ENCODE measurements around the gene CLEC5A.
"Not testable (repeated sequence)": the region's sequence is repeated elsewhere in the genome, so short reads cannot be mapped to it uniquely, and the experiment has no call there.

The CLEC5A gene

DNA sequence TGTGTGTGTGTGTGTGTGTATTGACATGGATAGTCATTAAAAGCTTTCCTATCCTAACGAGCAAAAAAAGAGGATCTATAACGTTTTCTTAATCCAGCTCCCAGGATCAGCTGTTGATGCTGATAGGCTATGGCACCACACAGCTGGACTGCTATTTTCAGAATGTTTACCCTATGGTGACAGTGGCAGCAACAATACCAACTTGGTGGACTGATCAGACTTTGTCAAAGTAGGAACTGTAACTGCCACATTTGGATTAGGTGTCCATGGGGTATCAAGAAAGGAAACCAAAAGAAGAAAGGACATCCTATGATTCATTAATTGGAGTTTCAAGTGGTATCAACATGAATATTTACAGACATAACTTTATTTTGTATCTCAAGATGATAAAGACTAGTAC is 2.7 kb upstream of the CLEC5A start:
- in situ Hi-C loops (cut with HindIII; ENCODE audit: low sequenced_read_pairs), result no loop called here

DNA sequence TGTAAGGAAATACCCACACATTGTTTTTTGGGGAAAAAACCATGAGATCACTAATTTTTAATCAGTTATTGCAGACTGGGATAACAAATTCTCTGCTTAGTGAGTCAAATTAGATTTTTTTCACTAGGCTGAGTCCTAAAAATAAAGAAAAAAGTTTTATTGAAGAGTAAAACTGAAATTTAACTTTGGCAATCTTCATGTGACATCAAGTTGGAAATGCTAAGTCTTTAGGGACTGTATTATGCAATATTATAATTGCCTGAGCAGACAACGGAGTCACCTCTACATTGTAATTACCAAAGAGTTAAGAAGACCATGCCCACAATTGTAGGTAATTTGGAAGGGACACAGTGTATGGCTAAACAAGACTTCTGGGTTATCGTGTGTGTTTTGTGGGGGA is 2.2 kb upstream of the CLEC5A start:
- in situ Hi-C loops (cut with HindIII; ENCODE audit: low sequenced_read_pairs), result no loop called here

DNA sequence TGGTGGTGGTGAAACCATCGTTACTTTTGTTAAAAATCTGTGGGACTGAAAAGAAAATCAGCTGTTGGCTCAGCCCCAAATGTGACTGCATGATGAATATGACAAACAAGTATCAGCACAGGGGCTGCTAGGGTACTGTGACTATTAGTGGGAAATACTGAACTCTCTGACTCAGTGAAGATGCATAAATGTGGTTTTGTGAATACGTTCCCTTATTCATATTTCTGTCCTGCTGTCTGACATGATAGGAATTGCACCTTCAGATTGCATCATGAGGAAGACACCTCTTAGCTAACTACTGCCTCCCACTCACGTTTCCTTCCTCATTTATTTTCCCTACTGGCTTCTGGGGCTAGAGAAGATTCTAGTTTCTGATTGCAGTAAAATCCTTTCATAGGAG is 1.4 kb downstream of the CLEC5A start:
- in situ Hi-C loops (cut with HindIII; ENCODE audit: low sequenced_read_pairs), result no loop called here

DNA sequence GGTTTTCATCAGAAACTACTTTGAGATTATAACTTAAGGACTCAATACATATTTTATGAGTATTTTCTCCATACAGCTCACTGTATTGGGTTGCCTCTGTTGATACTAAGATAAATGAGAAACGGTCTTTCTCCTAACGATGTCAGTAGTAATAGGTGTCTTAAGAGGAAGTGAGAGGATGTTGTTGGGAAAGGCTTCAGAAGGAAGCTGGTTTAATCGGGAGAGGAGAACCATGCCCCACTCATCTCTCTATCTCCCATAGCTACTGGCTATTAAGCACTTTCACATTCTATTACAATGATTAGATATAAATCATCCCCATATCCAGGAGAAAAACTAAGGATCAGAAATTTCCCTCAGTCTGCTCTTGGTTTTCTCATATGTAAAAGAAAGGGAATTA is 2.0 kb downstream of the CLEC5A start:
- in situ Hi-C loops (cut with HindIII; ENCODE audit: low sequenced_read_pairs), result no loop called here

DNA sequence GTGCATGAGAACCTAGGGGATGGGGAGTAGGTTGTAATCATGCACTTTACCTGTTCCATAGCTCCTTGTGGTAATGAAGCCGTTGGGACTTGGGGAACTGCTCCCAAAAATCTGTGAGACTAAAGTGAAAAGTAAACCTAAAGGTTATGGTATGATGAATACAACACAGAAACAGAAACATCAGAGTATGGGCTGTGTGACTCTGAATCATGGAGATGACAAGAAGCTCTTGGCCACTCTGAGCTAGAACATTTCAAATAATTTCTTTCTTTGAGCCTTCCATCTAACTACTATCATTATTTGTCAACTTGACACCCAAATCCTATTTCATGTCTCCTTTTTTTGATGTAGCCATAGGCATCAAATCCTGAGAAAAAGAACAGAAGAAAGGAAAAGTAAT is 2.9 kb downstream of the CLEC5A start:
- in situ Hi-C loops (cut with HindIII; ENCODE audit: low sequenced_read_pairs), result no loop called here

DNA sequence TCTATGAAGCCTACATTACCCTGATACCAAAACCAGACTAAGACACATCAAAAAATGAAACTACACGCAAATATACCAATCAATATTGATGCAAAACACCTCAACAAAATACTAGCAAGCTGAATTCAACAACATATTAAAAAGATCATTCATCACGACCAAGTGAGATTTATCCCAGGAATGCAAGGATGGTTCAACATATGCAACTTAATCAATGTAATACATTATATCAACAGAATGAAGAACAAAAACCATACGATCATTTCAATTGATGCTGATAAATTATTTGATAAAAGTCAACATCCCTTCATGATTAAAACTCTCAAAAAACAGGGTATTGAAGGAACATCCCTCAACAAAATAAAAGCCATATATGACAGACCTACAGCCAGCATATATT is 5.7 kb downstream of the CLEC5A start:
- in situ Hi-C loops (cut with HindIII; ENCODE audit: low sequenced_read_pairs), result no loop called here

DNA sequence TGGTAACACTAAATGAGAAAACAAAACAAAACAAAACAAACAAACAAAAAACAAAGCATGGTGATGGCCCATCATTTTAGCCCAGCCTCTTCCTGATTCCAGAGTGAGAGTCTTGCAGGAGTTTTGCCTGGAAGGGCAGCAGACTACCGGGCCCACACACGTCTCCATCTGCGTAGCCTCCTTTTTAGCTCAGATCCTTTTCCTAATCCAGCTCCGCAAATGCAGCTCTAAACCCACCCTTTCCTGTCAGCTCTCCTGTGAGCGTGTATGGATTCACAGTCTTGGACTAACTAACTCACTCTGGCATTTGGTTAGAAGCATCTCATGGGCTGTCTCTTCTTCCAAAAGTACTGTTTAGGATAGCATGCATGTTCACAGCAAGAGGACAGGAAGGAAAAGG is 16.6 kb downstream of the CLEC5A start:
- in situ Hi-C loops (cut with HindIII; ENCODE audit: low sequenced_read_pairs), result no loop called here

DNA sequence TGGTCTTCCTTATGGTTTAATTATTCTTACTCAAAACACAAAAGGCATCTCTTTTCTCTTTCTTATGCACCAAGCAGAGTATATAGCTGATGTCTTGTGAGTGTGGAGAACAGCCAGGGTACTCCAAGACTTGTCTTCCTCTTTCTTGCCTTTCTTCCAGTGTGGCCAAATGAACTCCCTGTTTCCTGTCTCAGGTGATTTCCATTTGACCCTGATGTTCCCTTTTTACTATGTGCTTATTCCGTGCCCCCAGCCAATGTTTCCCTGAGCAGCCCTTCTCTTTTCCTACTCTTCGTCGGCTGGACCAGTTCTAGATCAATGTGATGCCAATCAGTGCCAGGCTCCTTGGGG is 18.0 kb downstream of the CLEC5A start:
- in situ Hi-C loops (cut with HindIII; ENCODE audit: low sequenced_read_pairs), result no loop called here

DNA sequence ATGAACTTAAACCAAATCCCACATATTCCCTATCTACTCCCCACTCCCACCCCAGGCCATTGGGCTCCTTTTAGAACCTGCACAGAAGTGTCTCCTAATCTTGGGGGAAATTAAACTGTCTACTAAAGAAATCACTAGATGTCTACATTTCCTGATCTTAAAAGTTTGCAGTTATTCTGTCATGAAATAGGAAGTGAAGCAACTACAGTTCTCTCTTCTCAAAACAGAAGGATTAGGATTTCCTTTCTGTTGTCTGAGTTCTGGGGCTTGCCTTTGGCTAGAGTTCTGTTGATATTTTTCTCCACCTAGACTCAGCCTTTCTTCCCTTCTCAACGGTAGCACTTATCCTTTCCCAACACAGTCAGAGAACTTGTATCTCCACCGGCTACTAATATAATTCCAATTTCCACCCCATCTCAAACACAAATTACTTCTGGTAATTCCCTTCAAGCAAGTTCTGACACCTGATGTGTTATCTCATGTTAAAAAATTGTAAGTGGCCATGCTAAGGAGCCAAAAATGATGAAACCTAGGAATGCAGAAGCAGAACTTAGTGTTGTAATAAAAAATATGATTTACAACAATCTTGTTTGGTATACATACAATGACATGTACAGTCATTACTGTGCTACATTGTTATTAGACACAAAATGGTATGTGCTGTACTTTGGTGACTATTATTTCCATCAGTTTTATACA is 18.5 kb downstream of the CLEC5A start:
- in situ Hi-C loops (cut with HindIII; ENCODE audit: low sequenced_read_pairs), result no loop called here

DNA sequence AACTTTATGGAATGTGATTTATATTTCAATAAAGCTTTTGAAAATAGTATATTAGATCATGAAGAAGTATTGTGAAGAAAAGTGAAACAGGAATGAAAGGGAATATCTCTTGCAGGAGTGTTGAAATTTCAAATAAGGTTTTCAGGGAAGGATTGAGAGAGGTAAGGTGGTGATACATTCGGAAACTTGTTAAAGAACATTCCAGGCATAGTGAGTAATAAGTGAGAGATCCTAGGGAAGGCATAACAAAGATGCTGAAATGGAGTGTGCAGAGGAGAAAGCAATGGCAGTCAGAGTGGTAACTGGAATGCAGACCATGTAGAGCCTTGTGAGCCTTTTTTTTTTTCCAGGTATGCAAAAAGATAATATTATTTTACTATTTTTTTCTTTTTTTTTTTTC is 26.5 kb downstream of the CLEC5A start:
- in situ Hi-C loops (cut with HindIII; ENCODE audit: low sequenced_read_pairs), result no loop called here

DNA sequence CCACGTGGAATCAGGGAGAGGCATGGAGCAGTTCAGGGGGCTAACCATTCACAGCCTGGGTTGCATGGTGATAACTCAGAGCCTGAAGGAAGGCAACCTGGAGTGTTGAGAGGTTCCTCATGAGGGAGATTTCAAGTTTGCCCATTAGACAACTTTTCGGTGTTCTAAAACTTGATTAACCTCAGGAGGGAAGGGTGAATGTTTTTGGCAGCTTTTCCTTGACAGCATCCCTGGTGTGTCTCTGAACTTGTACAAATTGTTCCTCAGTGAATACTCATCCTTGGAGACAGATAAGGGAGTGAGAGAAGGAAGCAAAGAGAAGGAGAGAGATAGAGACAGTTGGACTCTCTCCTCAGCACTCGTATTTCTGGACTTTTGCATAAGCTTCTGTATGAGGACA is 30.7 kb downstream of the CLEC5A start, which contains the start of gene OR9A4:
TSS of gene OR9A4 (plus strand) at position 301 of the 400 bp plus-strand sequence. CDS start 2,477 bp downstream, outside the sequence.
- in situ Hi-C loops (cut with HindIII; ENCODE audit: low sequenced_read_pairs), result no loop called here

DNA sequence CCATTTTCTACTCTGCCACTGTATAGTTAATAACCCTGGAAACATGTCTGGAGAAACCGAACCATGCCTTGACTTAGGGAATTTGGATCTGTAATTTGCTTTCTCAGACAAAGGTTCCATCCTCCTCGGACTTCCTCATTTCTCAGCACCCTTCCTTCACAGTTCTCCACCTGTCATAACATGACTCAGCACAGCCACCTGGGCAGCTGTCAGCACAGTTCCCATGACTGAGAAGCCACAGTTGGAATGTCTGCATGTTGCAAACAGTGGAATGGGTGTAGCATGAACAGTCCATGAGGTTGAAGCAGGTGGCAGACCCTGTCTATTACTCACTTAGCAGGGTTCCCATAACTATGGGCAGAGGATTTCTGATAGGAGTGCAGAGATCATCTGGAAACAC is 31.2 kb downstream of the CLEC5A start:
- in situ Hi-C loops (cut with HindIII; ENCODE audit: low sequenced_read_pairs), result no loop called here

DNA sequence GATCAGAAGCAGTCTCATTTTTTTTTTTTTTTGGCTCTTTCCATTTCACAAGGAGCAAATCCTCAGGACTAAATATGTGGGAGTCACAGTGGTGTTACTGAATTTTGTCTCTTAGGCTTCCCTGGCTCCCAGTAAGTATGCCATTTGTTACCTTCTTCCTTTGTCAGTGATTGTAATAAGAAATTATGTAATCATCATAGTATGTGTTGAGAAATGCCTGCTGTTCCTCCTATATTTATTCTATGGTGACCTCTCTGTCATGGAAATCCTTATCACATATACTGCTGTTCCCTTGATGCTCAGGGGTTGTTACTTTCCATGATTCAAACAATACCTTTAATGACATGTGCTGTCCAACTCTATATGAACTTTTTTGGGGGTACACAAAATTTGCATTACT is 35.4 kb downstream of the CLEC5A start:
- in situ Hi-C loops (cut with HindIII; ENCODE audit: low sequenced_read_pairs), result no loop called here

DNA sequence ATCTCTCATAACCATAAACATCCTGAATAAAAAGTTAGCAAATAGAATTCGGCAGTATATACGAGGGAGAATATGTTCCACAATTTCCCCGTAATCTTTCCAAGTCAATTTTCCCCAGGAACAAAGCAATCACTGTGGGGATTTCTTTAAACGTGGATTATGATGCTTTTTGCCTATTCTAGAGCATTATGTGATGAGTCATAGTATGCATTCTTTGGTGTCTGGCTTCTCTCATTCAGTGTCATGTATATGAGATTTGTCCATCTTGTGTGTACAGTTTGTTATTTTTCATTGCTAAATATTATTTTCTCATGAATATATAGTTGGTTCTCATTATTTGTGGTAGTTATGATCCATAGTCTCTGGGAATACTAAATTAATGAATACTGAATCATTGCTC is 40.5 kb downstream of the CLEC5A start:
- in situ Hi-C loops (cut with HindIII; ENCODE audit: low sequenced_read_pairs), result no loop called here

DNA sequence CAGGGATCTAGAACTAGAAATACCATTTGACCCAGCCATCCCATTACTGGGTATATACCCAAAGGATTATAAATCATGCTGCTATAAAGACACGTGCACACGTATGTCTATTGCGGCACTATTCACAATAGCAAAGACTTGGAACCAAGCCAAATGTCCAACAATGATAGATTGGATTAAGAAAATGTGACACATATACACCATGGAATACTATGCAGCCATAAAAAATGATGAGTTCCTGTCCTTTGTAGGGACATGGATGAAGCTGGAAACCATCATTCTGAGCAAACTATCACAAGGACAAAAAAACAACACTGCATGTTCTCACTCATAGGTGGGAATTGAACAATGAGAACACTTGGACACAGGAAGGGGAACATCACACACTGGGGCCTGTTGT is 47.4 kb downstream of the CLEC5A start:
- in situ Hi-C loops (cut with HindIII; ENCODE audit: low sequenced_read_pairs), result not testable (repeated sequence)

DNA sequence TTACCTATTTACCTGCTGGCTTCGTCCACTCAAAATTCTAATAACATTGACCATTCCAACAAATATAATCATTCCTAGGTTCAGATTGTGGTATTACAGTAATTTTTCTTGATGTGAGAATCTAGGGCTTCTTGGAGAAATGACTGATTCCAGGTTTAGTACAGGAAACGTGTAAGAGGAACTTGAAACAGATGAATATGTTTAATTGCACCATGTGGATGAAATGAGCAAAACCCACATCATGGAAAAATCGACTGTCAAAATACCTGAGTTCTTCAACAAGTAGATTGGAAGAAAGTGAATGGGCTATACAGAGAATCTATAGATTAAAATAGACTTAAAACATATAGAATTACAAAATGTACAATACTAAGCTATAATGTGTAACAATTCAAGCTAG is 55.4 kb downstream of the CLEC5A start:
- in situ Hi-C loops (cut with HindIII; ENCODE audit: low sequenced_read_pairs), result no loop called here

DNA sequence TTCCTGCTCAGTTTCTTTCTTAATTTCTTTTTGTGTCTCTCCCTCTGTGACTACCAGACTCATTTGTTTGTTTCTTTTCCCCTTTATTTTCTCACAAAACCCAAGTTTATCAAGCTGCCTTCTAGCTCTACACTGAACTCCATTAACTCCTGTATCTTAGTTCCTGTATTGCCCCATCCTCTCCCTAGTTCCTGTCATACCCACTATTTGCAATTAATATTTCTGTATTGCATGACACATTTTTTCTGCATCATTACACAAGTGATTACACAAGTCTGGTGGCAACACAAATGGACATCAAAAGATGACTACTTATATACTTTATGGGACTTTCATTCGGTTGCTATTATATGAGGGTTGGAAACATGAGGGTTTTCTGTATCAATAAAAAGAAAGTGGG is 57.5 kb downstream of the CLEC5A start:
- in situ Hi-C loops (cut with HindIII; ENCODE audit: low sequenced_read_pairs), result no loop called here

DNA sequence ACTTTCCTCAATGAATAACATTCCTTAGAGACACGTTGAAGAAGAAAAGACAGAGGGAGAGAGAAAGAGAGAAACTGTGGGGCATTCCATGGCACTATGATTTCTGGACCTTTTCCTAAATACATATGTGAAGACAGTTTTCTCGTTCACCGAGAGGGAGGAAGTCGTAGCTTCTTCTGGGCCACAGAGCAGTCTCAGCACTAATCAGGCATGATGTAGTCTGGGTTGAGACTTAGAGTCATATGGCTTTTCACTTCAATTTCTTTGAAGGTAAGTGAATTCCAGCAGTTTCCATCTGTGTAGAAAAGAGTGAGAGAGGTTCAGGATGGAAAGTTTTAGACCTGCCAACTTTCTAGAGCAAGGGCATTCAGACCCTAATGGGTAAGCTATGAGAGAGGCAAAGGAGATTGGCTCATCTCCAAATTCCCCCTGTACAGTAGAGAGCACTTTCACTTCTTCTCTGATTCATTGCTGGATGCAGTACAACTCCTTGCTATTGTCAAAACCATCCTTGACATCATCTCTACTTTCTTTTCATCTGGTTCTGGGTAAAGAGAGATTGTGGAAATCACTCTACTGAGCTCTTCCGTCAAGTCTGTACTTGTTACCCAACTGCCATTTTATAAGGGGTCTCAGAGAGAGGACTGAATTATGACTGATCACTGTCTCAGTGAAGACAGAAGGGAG is 62.1 kb downstream of the CLEC5A start:
- in situ Hi-C loops (cut with HindIII; ENCODE audit: low sequenced_read_pairs), result no loop called here

DNA sequence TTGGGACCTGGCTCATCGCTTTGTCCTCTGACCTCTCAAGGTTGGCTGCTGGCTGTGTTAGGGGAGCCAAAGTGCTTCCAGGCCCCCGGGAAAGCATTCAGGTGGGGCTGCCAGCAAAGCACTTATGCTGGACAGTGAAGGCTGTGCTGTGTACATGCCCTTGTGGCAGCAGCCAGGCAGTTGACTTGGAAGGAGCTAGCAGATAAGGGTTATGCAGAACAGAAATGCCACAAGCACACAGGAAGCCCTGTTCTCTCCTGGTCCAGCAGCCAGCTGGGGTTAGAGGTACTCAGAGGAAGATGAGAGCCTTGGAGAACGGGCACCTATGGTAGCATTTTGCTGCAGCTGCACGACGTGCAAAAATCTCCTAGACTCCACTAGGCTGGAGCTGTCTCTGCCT is 65.8 kb downstream of the CLEC5A start:
- in situ Hi-C loops (cut with HindIII; ENCODE audit: low sequenced_read_pairs), result no loop called here

DNA sequence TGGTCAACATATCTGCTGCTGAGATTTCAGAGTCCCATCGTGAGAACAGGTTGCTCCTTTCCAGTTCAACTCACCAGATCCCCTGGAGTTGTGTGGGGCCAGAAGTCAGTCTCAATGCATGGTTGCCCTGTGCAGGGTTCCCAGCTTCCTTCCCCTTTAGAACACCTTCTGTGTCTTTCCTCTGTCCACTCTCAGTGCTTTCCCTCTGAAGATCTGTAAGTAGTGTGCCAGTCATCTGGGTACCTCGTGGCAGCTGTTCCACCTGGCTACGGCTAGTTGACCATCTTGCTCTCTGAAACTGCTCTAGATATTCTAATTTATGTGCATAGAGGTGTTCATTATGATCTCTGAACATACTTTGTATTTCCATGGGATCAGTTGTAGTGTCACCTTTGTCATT is 69.4 kb downstream of the CLEC5A start:
- in situ Hi-C loops (cut with HindIII; ENCODE audit: low sequenced_read_pairs), result no loop called here
